Esophagus muscularis mucosa (tissue), 3 donors: ENCODE data around the gene RNF149.

Experiments used
- CTCF ChIP-seq, 3 experiments: fragments of 200-600 bp in 2 of 3; fragments of 450-650 bp in 1 of 3; sonication (generic) in 2 of 3; IDR thresholded peaks; one replicate each; pipeline ENCODE4 v1.5.1; 2017 to 2019; ENCODE audit warnings: antibody characterized with exemption in 3 of 3, mild to moderate bottlenecking in 2 of 3, moderate library complexity in 1 of 3
- POLR2AphosphoS5 ChIP-seq, 2 donors: sonication (generic); formaldehyde crosslinking; IDR thresholded peaks; one replicate each; pipeline ENCODE4 v1.6.1; 2017; ENCODE audit warnings: antibody characterized with exemption in 2 of 2

GRCh38 chr2:101267671-101268656 lies 40.5 kb downstream of the RNF149 start:
- TF ChIP-seq CTCF (IDR thresholded peaks at IDR 0.05) (no peak), POLR2AphosphoS5 (IDR thresholded peaks at IDR 0.05) (no peak)
